Stimulated activated CD4-positive, alpha-beta T cell treated with anti-CD3 and anti-CD28 coated beads, Interleukin-1b, Interleukin-23, amount 100 ng/mL, for 48 hours (primary cell): ENCODE measurements around the gene FLT3LG.
"Not testable (repeated sequence)": the region's sequence is repeated elsewhere in the genome, so short reads cannot be mapped to it uniquely, and the experiment has no call there.

Source experiments
- DNase-seq: peaks from one replicate; pipeline ENCODE4 v3.0.0-alpha.2; 2020

FLT3LG gene

DNA sequence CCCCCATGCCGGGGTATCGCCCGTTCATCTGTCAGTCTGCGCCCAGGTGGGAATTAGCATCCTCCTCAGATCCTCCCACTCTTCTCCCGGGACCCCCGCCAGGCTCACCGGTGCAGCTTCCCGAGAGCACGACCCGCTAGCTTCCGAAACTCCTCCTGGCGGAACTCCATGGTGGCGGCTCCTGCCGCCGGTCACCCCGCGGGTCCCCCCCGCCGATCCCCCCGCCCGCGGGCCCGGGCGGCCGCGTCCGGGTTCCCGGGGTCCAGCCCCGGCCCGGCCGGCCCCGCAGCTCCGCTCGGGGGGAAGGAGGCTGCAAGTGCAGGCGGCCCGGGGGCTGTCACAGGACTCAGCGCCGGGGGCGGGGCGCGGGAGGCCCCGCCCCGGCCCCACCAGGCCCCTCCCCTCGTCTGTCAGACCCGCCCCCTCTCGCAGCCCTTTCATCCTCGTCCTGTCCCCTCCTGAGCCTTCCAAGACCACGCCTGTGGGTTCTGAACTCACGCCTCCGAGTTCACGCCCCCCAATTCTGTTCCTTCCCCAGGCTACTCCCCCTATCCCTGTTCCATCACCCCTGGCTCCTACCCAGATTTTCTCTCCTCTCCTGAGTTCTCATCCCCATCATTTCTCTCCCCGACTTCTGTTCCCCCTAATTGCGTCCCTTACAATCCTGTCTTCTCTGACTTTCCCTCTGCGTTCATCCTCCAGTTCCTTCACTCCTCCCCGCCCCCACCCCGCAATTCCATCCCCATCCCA is 32.6 kb upstream of the FLT3LG start, which contains the start of gene SLC17A7:
Gene SLC17A7 (minus strand): TSS at position 318 of the 750 bp plus-strand sequence. CDS start 148 bp downstream, at position 170.
- peak; percentile 42 for DNase-seq

DNA sequence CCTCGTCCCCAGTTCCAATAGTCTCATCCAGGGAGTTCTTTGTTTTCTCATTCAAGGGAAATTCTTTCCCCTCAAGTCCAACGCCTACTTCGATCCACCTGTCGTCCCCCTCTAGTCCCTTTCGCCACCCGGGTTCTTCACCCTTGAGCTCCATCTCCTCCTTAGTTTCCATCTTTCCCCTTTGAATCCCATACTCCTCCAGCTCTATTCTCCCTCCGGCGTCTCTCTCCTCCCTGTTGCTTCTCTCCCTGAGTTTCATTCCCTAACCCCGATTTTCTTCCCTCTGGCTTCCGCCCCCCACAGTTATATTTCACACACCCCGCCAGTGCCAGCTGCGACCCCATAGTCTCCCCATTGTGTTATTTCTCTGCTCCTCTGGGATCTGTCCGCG is 32.1 kb upstream of the FLT3LG start:
- no peak for DNase-seq

DNA sequence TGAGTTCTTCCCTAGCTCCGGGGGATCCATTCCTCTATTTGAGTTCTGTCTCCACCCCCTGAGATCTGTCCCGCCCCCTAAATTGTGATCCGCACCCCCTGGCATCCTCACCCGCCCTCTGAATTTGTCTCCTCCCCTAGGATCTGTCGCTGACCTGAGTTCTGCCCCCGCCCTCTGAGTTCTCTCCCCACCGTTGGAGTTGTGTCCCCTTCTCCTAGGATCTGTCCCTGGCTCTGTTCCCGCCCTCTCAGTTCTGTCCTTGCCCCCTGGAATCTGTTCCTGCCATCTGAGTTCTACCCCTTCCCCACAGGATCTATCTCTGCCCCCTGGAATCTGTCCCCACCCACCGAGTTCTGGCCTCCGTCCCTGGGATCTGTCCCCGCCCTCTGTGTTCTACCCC is 31.7 kb upstream of the FLT3LG start:
- DNase-seq = peak; percentile 28

DNA sequence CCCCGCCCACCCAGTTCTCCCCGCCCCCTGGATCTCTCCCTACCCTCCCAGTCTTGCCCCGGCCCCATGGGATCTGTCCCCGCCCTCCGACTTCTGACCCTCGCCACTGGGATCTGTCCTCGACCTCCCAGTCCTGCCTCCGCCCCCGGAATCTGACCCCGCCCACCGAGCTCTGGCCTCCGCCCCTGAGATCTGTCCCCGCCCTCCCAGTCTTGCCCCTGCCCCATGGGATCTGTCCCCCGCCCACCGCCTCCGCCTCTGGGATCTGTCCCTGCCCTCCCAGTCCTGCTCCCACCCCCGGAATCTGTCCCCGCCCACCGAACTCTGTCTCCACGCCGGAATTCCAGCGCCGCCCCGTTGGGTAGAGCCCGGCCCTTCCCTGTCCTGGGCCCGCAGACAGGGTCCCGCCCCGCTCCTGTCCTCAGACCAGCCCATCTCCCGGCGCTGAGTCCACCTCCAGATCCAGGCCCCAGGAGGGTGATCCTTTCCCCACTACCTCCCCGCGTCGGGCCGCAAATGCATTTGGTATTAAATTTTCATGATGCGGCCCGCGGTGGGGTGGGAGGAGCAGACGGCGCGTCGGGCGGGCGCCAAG is 31.1 kb upstream of the FLT3LG start:
- peak; percentile 69 for DNase-seq

DNA sequence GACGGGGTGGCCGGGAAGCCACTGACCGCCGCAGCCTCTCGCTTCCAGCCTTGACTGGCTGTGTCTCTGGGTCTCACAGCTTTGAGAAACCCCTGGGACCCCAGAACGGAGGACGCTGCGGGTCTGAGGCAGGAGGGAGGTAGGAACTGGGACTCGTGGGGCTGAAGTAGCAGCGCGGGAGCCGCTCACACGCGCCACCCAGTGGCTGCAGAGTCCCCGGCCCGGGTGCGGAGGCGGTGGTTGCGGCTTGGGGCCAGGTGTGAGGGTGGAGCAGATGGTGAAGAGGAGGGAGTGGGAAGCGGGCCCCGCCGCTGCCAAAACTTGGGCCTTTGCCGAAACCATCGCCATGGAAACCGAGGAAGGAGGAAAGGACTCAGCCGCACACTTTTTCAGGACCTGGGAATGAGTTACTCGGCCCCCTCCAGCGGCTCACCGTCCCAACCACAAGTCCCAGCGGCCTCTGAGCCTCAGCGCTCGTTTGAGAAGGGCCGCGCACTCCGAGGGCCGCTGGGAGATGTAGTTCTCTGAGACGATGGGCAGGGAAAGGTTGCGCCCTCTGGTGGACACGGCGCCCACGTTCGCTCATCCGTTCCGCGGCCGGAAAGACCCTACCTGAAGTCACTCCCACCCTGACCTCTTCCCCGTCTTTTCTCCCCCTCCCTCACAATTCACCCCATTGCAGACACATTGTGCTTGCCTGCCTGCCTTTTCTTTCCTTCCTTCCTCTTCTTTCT is 30.5 kb upstream of the FLT3LG start:
- DNase-seq = peak; percentile 93

DNA sequence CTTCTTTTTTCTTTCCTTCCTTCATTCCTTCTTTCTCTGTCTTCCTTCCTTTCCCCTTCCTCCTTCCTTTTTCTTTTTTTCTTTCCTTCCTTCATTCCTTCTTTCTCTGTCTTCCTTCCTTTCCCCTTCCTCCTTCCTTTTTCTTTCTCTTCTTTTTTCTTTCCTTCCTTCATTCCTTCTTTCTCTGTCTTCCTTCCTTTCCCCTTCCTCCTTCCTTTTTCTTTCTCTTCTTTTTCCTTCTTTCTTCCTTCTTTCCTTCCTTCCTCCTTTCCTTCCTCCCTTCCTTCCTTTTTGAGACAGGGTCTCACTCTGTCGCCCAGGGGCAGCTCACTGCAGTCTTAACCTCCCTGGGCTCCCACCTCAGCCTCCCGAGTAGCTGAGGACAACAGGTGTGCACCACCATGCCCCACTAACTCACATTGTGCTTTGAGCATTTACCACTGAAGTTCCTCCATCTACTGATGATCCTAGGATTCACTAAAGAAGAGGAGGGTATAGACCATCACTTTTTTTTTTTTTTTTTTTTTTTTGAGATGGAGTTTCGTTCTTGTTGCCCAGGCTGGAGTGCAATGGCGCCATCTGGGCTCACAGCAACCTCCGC is 29.8 kb upstream of the FLT3LG start:
- not testable (repeated sequence) for DNase-seq

DNA sequence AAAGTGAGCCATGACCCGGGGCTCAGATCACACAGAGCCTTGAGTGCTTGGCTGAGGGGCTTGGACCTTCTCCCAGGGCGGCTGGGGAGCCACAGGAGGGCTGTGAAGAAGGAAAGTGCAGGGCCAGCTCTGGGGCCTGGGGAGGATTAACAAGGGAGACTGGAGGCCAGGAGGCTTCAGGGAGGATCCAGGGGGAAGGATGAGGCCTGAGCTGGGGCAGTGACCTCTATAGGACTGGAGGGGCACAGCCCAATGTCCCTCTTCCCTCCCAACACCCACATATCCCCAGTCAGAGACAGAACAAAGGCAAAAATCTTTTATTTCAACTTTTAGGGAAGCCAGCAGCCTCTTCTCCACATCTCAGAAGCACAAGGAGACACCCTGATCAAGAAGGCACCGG is 28.0 kb upstream of the FLT3LG start:
- no peak for DNase-seq

DNA sequence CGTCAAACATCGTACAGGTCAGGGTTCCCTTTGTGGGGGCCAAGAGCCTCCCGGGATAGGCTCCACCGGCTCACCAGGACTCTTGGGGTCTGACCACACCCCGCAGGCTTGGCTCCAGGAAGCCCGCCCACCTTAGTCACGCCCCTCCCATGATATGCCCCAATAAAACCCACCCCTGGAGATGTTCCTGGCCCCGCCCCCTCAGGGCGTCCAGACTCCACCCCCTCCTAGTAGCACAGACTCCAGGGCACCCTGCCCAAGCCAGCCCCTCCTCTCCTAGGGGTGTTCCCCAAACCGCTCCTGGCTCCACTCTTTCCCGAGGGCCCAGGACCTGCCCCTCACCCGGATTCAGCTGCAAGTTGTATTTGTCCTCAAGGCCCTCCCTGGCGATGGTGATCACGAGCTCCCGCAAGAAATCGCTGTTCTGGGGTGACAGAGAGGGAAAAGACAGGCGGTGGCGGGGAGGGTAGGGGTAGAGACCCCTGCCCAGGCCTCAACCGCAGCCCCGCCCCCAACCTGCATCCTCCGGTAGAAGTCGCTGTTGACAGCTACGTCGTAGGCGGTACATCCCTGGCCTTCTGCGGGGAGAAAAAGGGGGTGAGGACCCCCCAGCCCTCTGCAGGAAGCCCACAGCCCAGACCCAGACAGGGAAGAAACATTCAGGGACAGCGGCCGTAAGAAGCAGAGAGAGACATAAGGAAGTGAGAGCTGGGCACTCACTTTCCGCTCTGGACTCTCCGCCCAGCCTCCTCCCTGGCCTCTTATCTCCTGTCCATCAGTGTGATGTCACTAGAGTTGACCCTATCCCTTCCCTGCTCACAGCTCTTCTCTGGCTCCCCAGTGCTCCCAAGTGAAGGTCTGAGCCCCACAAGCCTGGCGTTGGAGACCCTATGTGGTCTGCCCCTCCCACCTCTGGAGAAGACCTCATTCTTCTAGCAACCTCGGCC is 26.3 kb upstream of the FLT3LG start:
- peak; percentile 45 for DNase-seq

DNA sequence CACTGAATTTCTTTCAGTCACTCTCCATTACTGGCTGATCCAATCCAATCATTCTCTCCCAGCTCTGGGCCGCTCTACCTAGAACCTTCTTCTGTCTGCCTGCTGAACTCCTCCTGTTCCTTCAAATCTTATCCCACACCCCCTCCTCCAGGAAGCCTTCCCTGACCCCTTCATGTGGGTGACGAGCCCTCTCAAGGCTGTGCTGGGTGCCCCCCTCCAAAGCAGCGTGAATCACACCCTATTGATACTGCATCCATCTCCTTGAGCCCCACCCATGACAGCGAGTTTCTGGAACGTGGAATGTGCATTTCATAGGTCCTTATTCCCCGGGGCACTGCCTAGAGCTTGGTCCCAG is 25.6 kb upstream of the FLT3LG start:
- no peak for DNase-seq

DNA sequence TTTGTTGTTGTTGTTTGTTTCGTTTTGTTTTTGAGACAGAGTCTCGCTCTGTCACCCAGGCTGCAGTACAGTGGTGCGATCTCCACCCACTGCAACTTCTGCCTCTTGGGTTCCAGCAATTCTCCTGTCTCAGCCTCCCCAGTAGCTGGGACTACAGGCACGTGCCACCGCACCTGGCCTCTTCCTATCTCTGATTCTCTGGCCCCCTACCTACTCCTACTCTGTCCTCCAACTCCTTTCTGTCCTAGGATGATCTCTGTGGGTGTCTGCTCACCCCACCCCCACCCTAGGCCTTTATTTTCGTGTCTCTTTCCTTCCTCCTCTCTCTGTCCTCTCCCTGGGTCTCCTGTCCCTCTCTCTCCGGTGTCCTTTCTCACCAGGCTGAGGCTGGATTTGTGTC is 23.6 kb upstream of the FLT3LG start:
- no peak for DNase-seq

DNA sequence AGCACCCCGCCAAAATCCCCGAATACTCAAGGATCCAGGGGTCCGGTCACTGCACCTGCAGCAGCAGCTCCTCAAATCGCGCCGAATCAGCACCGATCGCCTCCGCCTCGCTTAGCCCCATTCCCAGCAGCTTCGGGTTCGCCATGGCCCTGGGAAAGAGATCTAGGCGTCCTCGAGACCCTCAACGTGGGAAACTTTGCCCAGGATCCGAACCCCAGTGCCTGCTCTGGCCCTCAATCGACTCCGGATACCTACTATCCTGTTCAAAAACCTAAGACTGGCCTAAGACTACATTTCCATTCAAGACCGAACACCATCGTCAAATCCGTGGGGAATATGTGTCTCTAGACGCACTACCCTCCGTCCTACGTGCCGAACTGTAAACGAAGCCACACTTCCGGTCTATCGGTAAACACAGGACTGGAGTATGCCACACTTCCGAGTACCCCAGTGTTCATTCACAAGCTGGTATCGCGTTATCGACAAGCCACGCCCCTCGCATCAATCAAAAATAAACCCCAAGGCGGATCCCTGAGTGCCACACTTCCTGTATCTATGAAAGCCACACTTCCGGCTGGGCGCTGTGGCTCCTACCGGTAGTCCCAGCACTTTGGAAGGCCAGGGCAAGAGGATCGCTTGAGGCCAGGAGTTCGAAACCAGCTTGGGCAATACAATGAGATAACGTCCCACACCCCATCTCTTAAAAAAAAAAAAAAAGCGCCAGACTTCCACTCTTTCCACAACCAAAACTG is 22.4 kb upstream of the FLT3LG start, which contains the start of gene PIH1D1:
Gene PIH1D1 (minus strand): TSS at position 385 of the 752 bp plus-strand sequence. CDS start 240 bp downstream, at position 145.
- DNase-seq = peak; percentile 96

DNA sequence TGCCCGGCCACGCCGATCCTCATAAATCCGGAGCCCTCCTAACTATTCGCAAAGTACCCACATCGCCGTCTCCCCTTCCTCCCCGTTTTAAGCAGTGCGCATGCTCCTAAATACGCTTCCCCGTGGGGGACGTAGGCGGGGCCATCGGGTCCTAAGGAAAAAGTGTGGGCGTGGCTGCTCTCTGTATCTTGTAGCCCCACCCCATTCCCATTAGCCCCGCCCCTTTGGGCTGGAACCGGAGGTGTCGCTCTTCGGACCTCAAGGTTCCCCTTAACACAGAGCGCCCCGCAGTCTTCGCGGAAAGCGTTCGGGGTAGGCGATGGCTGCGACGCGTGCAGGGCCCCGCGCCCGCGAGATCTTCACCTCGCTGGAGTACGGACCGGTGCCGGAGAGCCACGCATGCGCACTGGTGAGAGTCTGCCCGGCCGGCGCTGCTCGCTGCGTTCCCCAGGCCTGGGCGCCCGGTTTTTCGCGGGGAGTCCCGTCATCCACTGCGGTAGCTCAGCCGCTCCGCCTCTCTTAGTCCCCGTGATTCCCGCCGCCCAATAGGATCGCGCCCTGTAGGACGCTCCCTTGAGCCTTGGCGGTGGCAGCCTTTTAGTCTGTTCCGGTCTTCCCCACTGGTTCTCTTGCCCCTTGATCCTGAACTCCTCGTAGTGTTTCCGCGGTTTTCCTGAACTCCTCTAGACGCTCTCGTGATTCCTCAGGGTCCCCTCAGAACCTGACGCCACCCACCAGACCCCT is 20.8 kb upstream of the FLT3LG start, which contains the start of gene ALDH16A1:
Gene ALDH16A1 (plus strand): TSS at position 213 of the 744 bp plus-strand sequence. CDS start 107 bp downstream, at position 320.
- peak; percentile 99 for DNase-seq

DNA sequence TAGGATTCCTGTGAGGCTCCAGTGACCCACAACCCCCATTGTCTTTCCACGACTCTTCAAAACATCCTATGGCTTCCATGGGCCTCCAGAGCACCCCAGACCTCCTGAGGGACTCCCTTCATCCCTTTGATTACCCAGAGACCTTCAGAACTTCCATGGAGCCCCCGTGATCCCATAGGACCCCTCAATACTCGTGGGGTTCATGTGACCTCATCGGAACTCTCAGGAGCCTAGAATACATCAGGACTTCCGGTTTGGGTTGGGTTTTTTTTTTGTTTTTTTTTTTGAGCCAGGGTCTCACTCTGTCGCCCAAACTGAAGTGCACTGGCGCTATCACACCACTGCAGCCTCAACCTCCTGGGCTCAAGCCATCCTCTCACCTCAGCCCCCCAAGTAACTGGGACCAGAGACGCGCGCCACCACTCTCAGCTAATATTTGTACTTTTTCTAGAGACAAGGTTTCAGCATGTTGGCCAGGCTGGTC is 20.2 kb upstream of the FLT3LG start:
- no peak for DNase-seq

DNA sequence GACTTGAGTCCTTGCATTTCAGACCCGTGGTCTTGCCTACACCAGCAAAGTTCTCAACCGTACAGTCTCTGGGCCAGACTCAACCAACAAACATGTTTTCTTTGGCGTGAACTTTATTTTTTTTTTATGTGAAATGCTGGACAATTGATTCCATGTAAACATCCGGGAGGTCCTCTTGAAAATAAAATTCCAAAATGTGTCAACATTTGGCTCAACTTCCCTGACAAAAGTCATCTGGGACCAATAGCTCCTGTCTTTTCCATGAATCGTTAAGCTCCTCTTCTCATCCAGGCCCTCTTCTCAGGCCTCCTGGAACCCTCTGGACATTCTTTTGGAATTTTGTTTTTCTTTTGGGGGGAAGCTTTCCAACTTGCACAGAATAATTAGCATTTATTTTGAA is 18.2 kb upstream of the FLT3LG start:
- no peak for DNase-seq

DNA sequence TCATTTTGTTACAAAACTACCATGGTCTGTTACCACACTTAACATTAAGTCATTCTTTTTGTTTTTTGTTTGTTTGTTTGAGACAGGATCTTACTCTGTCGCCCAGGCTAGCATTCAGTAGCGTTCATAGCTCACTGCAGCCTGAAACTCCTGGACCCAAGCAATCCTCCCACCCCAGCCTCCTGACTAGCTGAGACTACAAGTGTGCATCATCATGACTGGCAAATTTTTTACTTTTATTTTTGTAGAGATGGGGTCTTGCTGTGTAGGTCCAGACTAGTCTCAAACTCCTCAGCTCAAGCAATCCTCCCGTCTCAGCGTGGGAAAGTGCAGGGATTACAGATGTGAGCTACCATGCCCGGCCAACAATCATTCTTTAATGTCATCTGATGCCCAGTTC is 17.7 kb upstream of the FLT3LG start:
- DNase-seq = no peak

DNA sequence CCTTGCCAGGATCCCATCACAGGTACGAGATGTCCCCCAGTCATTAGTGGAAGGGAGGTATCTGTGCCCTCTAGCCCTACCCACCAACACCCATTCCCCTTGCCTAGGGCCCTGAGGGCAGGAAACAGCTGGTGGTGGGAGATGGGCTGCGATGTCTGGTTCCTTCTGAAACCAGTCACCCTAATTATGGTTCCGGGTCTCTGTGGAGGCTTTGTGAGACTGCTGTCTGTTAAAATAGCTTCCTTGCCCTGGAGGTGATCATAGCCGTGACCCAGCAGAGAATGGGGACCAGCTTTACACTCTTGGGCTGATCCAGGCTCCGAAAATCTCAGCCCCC is 15.5 kb upstream of the FLT3LG start:
- no peak for DNase-seq

DNA sequence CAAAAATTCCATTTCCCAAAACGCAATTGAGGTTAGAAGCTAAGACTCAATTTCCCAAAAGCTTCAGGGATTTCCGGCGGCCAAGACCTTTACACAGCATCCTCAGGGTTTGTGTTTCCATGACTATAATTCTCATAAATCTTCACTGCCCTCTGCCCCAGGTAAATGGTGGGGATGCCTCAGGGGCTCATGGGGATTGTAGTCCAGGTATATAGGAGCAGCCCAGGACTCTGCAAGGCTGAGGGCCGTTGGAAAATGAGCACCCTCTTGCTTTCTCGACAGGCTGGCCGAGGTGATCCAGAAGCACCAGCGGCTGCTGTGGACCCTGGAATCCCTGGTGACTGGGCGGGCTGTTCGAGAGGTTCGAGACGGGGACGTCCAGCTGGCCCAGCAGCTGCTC is 14.6 kb upstream of the FLT3LG start:
- no peak for DNase-seq

DNA sequence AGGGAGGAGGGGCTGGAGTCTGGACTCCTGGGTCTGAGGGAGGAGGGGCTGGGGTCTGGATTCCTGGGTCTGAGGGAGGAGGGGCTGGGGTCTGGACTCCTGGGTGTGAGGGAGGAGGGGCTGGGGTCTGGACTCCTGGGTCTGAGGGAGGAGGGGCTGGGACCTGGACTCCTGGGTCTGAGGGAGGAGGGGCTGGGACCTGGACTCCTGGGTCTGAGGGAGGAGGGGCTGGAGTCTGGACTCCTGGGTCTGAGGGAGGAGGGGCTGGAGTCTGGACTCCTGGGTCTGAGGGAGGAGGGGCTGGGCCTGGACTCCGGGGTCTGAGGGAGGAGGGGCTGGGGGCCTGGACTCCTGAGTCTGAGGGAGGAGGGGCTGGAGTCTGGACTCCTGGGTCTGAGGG is 12.9 kb upstream of the FLT3LG start:
- not testable (repeated sequence) for DNase-seq

DNA sequence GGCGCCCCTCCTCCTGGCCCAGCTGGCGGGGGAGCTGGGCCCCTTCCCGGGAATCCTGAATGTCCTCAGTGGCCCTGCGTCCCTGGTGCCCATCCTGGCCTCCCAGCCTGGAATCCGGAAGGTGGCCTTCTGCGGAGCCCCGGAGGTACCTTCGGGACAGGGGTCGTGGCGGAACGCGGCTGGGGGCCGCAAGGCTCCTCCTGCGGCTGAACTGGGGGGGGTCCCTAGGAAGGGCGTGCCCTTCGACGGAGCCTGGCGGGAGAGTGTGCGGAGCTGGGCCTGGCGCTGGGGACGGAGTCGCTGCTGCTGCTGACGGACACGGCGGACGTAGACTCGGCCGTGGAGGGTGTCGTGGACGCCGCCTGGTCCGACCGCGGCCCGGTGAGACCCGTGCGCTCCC is 12.4 kb upstream of the FLT3LG start:
- DNase-seq = no peak

DNA sequence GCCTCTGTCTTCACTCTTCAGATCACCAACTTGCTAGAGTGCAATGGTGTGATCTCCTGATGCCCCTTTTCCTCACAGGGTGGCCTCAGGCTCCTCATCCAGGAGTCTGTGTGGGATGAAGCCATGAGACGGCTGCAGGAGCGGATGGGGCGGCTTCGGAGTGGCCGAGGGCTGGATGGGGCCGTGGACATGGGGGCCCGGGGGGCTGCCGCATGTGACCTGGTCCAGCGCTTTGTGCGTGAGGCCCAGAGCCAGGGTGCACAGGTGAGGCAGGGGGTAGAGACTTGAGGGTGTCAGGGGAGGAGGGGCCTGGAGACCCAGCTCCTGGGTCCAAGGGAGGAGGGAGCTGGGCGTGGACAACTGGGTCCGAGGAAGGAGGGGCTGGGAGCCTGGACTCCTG is 11.5 kb upstream of the FLT3LG start:
- no peak for DNase-seq
